Measurements from ENCODE around the gene EXTL1. TPM values are rescaled to one million over a fixed set of nuclear protein-coding genes. Genes with fewer than 3 reads are reported as not detected.

EXTL1 gene
- polyA plus RNA-seq, 1 of the 3 experiments (the other 2 are of a cell fraction), result 0.58 TPM

DNA sequence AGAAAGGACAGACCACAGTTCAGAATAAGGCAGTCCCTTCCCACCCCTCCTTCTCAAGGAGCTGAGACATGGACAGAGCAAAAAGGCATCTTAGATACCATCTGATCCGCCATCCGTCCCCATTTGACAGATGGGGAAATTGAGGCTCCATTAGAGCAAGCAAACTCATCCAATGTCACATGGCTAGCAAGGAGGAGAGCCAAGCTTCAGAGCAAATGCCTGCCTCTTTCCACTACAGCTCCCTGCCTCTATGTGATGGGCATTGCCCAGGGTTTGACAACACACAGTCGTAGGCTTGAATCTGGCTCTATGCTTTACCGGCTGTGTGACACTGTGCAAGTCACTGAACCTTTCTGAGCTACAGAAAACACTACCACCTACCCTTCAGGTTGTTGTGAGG lies 20.4 kb downstream of the EXTL1 start:
- POLR2A ChIA-PET, result no interaction called here

DNA sequence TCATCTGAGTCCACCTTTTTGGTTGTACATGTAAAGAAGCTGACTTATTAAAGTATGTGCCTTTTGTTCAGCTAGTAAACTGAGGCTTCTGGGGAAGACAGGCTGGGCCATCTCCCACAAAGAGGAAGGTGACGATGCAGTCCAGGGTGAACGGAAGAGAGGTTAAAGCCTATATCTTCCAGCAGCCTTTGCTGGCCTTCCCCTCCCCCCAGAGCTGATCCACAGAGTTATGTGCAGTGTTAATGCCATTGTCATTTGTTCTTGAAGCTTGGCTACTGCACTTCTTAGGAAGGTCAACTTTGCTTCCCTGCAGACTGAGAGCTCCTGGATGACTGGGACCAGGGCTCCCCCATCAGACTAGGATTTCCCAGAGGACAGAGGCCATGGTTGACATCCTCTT lies 22.2 kb downstream of the EXTL1 start:
- Histone ChIP-seq H3F3A (replicated peaks; ENCODE audit: insufficient read depth) (no peaks in the 10 kb centered on the region), H3K9me2 (no peaks in the 10 kb centered on the region), H3K4me2 (no peak overlapping the region), H2AFZ (ENCODE audit: low read depth) (no peak overlapping the region), H3K9me3 (no peaks in the 10 kb centered on the region), H3K27me3 (ENCODE audit: insufficient read depth) (peaks cover 72% of the 10 kb centered on the region), H3K4me3 (ENCODE audit: low read depth in 2 of 2, low read length in 1 of 2) (no peak overlapping the region), H3K4me1 (ENCODE audit: control insufficient read depth in 1 of 2, insufficient read depth in 2 of 2, low read depth in 1 of 2, low read length in 1 of 2) (no peaks in the 10 kb centered on the region; a peak in 1 of 4 replicates), H3K36me3 (replicated peaks in 1 of 2; ENCODE audit: control insufficient read depth in 1 of 2, insufficient read depth in 2 of 2, low read length in 1 of 2) (no peaks in the 10 kb centered on the region), H3K79me2 (ENCODE audit: insufficient read depth) (no peaks in the 10 kb centered on the region), H3K9ac (no peak overlapping the region), H4K20me1 (ENCODE audit: insufficient read depth) (no peaks in the 10 kb centered on the region), H3K27ac (ENCODE audit: low read depth in 2 of 2, low read length in 1 of 2) (no peak overlapping the region)
- TF ChIP-seq RAD21 (IDR thresholded peaks at IDR 0.05; ENCODE audit: low read length), result no peak
- TF ChIP-seq, protein P1, sequence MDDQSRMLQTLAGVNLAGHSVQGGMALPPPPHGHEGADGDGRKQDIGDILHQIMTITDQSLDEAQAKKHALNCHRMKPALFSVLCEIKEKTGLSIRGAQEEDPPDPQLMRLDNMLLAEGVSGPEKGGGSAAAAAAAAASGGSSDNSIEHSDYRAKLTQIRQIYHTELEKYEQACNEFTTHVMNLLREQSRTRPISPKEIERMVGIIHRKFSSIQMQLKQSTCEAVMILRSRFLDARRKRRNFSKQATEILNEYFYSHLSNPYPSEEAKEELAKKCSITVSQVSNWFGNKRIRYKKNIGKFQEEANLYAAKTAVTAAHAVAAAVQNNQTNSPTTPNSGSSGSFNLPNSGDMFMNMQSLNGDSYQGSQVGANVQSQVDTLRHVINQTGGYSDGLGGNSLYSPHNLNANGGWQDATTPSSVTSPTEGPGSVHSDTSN (IDR thresholded peaks at IDR 0.05), result no peak
- TF ChIP-seq SMC3 (IDR thresholded peaks at IDR 0.05; ENCODE audit: low read depth, low read length), result no peak
- no peak for TF ChIP-seq MEF2A (IDR thresholded peaks at IDR 0.05; ENCODE audit: borderline replicate concordance, low read depth)
- TF ChIP-seq YY1 (IDR thresholded peaks at IDR 0.05; ENCODE audit: low read depth), result no peak
- TF ChIP-seq TCF12 (IDR thresholded peaks at IDR 0.05), result no peak
- TF ChIP-seq, protein P2, sequence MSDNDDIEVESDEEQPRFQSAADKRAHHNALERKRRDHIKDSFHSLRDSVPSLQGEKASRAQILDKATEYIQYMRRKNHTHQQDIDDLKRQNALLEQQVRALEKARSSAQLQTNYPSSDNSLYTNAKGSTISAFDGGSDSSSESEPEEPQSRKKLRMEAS (IDR thresholded peaks at IDR 0.05; ENCODE audit: low read depth), result no peak
- no peak for TF ChIP-seq CHD2 (IDR thresholded peaks at IDR 0.05; ENCODE audit: low read length, partially characterized antibody)
- TF ChIP-seq RCOR1 (IDR thresholded peaks at IDR 0.05; ENCODE audit: low read length), result no peak
- TF ChIP-seq FOSL2 (IDR thresholded peaks at IDR 0.05; ENCODE audit: borderline replicate concordance, low read depth), result no peak
- 74% methylated on average over 2 of the region's 2 CpGs for WGBS (ENCODE audit: low lambda C conversion rate)
- POLR2A ChIA-PET, result no interaction called here
- CTCF ChIA-PET, result interaction anchor here (1.1 to 4.1 kb wide), 4 partner anchors 7 to 101 kb away, joined by 3 to 19 read pairs (median 9); no protein-coding TSS in a partner anchor
- no peak for DNase-seq

More for the DNA sequence above, 20.4 kb downstream of the EXTL1 start:
- Histone ChIP-seq H3K27ac (ENCODE audit: low read depth in 2 of 2, low read length in 1 of 2) (no peak overlapping the region), H3K9me3 (no peaks in the 10 kb centered on the region), H3K9me2 (no peaks in the 10 kb centered on the region), H3K4me2 (no peak overlapping the region), H3K36me3 (replicated peaks in 1 of 2; ENCODE audit: control insufficient read depth in 1 of 2, insufficient read depth in 2 of 2, low read length in 1 of 2) (no peaks in the 10 kb centered on the region), H3F3A (replicated peaks; ENCODE audit: insufficient read depth) (no peaks in the 10 kb centered on the region), H3K27me3 (ENCODE audit: insufficient read depth) (peaks cover 54% of the 10 kb centered on the region), H3K79me2 (ENCODE audit: insufficient read depth) (no peaks in the 10 kb centered on the region), H3K4me3 (ENCODE audit: low read depth in 2 of 2, low read length in 1 of 2) (no peak overlapping the region), H3K4me1 (ENCODE audit: control insufficient read depth in 1 of 2, insufficient read depth in 2 of 2, low read depth in 1 of 2, low read length in 1 of 2) (no peaks in the 10 kb centered on the region; a peak in 1 of 4 replicates), H3K9ac (no peak overlapping the region), H2AFZ (ENCODE audit: low read depth) (no peak overlapping the region), H4K20me1 (ENCODE audit: insufficient read depth) (no peaks in the 10 kb centered on the region)
- TF ChIP-seq, protein P3, sequence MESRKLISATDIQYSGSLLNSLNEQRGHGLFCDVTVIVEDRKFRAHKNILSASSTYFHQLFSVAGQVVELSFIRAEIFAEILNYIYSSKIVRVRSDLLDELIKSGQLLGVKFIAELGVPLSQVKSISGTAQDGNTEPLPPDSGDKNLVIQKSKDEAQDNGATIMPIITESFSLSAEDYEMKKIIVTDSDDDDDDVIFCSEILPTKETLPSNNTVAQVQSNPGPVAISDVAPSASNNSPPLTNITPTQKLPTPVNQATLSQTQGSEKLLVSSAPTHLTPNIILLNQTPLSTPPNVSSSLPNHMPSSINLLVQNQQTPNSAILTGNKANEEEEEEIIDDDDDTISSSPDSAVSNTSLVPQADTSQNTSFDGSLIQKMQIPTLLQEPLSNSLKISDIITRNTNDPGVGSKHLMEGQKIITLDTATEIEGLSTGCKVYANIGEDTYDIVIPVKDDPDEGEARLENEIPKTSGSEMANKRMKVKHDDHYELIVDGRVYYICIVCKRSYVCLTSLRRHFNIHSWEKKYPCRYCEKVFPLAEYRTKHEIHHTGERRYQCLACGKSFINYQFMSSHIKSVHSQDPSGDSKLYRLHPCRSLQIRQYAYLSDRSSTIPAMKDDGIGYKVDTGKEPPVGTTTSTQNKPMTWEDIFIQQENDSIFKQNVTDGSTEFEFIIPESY (IDR thresholded peaks at IDR 0.05; ENCODE audit: borderline replicate concordance, low read depth), result no peak
- TF ChIP-seq, protein P4, sequence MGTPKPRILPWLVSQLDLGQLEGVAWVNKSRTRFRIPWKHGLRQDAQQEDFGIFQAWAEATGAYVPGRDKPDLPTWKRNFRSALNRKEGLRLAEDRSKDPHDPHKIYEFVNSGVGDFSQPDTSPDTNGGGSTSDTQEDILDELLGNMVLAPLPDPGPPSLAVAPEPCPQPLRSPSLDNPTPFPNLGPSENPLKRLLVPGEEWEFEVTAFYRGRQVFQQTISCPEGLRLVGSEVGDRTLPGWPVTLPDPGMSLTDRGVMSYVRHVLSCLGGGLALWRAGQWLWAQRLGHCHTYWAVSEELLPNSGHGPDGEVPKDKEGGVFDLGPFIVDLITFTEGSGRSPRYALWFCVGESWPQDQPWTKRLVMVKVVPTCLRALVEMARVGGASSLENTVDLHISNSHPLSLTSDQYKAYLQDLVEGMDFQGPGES (IDR thresholded peaks at IDR 0.05; ENCODE audit: low read depth, low read length), result no peak
- TF ChIP-seq TAF1 (IDR thresholded peaks at IDR 0.05; ENCODE audit: borderline replicate concordance, low read depth, low read length) (no peak), FOXJ3 (CRISPR knock-in tag; IDR thresholded peaks at IDR 0.05) (no peak), RAD21 (IDR thresholded peaks at IDR 0.05; ENCODE audit: low read length) (no peak), RCOR1 (IDR thresholded peaks at IDR 0.05; ENCODE audit: low read length) (no peak)
- TF ChIP-seq, protein P5, sequence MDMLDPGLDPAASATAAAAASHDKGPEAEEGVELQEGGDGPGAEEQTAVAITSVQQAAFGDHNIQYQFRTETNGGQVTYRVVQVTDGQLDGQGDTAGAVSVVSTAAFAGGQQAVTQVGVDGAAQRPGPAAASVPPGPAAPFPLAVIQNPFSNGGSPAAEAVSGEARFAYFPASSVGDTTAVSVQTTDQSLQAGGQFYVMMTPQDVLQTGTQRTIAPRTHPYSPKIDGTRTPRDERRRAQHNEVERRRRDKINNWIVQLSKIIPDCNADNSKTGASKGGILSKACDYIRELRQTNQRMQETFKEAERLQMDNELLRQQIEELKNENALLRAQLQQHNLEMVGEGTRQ (IDR thresholded peaks at IDR 0.05; ENCODE audit: borderline replicate concordance, low read depth, low read length), result no peak
- TF ChIP-seq, protein P6, sequence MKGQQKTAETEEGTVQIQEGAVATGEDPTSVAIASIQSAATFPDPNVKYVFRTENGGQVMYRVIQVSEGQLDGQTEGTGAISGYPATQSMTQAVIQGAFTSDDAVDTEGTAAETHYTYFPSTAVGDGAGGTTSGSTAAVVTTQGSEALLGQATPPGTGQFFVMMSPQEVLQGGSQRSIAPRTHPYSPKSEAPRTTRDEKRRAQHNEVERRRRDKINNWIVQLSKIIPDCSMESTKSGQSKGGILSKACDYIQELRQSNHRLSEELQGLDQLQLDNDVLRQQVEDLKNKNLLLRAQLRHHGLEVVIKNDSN (IDR thresholded peaks at IDR 0.05; ENCODE audit: borderline replicate concordance, low read depth), result no peak
- CTCF ChIA-PET, result interaction anchor here (0.9 to 1.5 kb wide), 5 partner anchors 44 to 147 kb away, joined by 3 to 6 read pairs (median 3); partner anchors contain the start of gene ZNF593
- DNase-seq, result no peak
- WGBS (ENCODE audit: low lambda C conversion rate), result 41% methylated on average over 4 of the region's 4 CpGs

Measured in SK-N-SH (cell line).